Effector memory CD8-positive, alpha-beta T cell (primary cell): ENCODE results near the gene MARCHF4.

ENCODE experiments used
- ATAC-seq: fragments of 150-1000 bp; cut with Tn5 transposase; replicated peaks from 2 replicates; pipeline ENCODE4 v1.10.0; 2021; ENCODE audit warnings: mild to moderate bottlenecking, moderate library complexity
- DNase-seq, 3 experiments: peaks; one replicate each; pipeline ENCODE4 v3.0.0; 2021
- H3K27ac Mint-ChIP-seq, 2 donors: one replicate each; pipeline ENCODE4 v1.8.0; 2022; ENCODE audit warnings: mild to moderate bottlenecking in 2 of 2, mixed read lengths in 2 of 2, moderate library complexity in 2 of 2
- H3K27me3 Mint-ChIP-seq, 2 donors: one replicate each; pipeline ENCODE4 v1.8.0; 2022; ENCODE audit warnings: mixed read lengths in 2 of 2
- H3K36me3 Mint-ChIP-seq: one replicate; pipeline ENCODE4 v1.8.0; 2022; ENCODE audit warnings: mild to moderate bottlenecking, moderate library complexity, mixed read lengths; ENCODE audit not compliant: insufficient read depth
- H3K4me1 Mint-ChIP-seq, 2 donors: one replicate each; pipeline ENCODE4 v1.8.0; 2022; ENCODE audit warnings: low read depth in 2 of 2, mixed read lengths in 2 of 2
- H3K4me3 Mint-ChIP-seq, 2 donors: one replicate each; pipeline ENCODE4 v1.8.0; 2022; ENCODE audit warnings: mild to moderate bottlenecking in 2 of 2, mixed read lengths in 2 of 2, moderate library complexity in 2 of 2
- H3K9me3 Mint-ChIP-seq, 2 donors: one replicate each; pipeline ENCODE4 v1.8.0; 2022; ENCODE audit warnings: mixed read lengths in 2 of 2

Gene MARCHF4

GRCh38 chr2:216351172-216351925 lies 20.9 kb downstream of the MARCHF4 start:
- no peaks in the 10 kb centered on the region for H3K27me3 Mint-ChIP-seq
- peak overlapping the region; percentile 83 to 89 for H3K4me3 Mint-ChIP-seq
- peak overlapping the region; percentile 61 to 89 for H3K27ac Mint-ChIP-seq
- peaks cover 5 to 6% of the 10 kb centered on the region in 2 donors for H3K9me3 Mint-ChIP-seq
- ATAC-seq (no peak), DNase-seq (no peak)
- peaks cover 6% of the 10 kb centered on the region for H3K36me3 Mint-ChIP-seq
- H3K4me1 Mint-ChIP-seq, result peaks cover 68% of the 10 kb centered on the region in 2 donors

GRCh38 chr2:216350214-216350791 lies 22.0 kb downstream of the MARCHF4 start:
- H3K27me3 Mint-ChIP-seq, result no peaks in the 10 kb centered on the region
- H3K27ac Mint-ChIP-seq, result peak overlapping the region; percentile 61 to 89
- DNase-seq (peak; percentile 43 to 52 (median 48)), ATAC-seq (peak; percentile 71)
- peaks cover 70% of the 10 kb centered on the region in 2 donors for H3K4me1 Mint-ChIP-seq
- peak overlapping the region; percentile 53 to 56 for H3K4me3 Mint-ChIP-seq
- H3K36me3 Mint-ChIP-seq, result peaks cover 6% of the 10 kb centered on the region
- peaks cover 5 to 6% of the 10 kb centered on the region in 2 donors for H3K9me3 Mint-ChIP-seq

- Mint-ChIP-seq H3K4me3 (peak overlapping the region; percentile 9 to 36), H3K27me3 (no peaks in the 10 kb centered on the region), H3K36me3 (peaks cover 6% of the 10 kb centered on the region), H3K9me3 (peaks cover 2 to 3% of the 10 kb centered on the region in 2 donors), H3K4me1 (peaks cover 64 to 65% of the 10 kb centered on the region in 2 donors), H3K27ac (peak overlapping the region; percentile 61 to 89)
- DNase-seq (no peak), ATAC-seq (peak; percentile 6)
Measured at GRCh38 chr2:216349366-216349765, 22.9 kb downstream of the MARCHF4 start.

GRCh38 chr2:216348756-216349308 lies 23.5 kb downstream of the MARCHF4 start:
- no peak for ATAC-seq
- H3K27me3 Mint-ChIP-seq, result no peaks in the 10 kb centered on the region
- peaks cover 6% of the 10 kb centered on the region for H3K36me3 Mint-ChIP-seq

GRCh38 chr2:216346781-216347180 lies 25.5 kb downstream of the MARCHF4 start:
- Mint-ChIP-seq H3K36me3 (no peaks in the 10 kb centered on the region), H3K4me3 (no peak overlapping the region), H3K4me1 (peaks cover 39 to 40% of the 10 kb centered on the region in 2 donors), H3K9me3 (peaks cover 0 to 3% of the 10 kb centered on the region in 2 donors), H3K27ac (peak overlapping the region in 1 of 2 donors; percentile 23), H3K27me3 (no peaks in the 10 kb centered on the region)
- ATAC-seq (no peak), DNase-seq (no peak)

More at GRCh38 chr2:216348756-216349308, 23.5 kb downstream of the MARCHF4 start:
- H3K4me1 Mint-ChIP-seq, result peaks cover 59 to 60% of the 10 kb centered on the region in 2 donors
- DNase-seq, result no peak
- H3K9me3 Mint-ChIP-seq, result peaks cover 0 to 3% of the 10 kb centered on the region in 2 donors
- H3K27ac Mint-ChIP-seq, result peak overlapping the region; percentile 61 to 89
- H3K4me3 Mint-ChIP-seq, result peak overlapping the region; percentile 9 to 36

- Mint-ChIP-seq H3K9me3 (peaks cover 0 to 3% of the 10 kb centered on the region in 2 donors), H3K36me3 (no peaks in the 10 kb centered on the region), H3K4me3 (no peak overlapping the region), H3K4me1 (peaks cover 37 to 39% of the 10 kb centered on the region in 2 donors), H3K27me3 (no peaks in the 10 kb centered on the region), H3K27ac (no peak overlapping the region)
- no peak for DNase-seq
- no peak for ATAC-seq
Measured at GRCh38 chr2:216345846-216346245, 26.4 kb downstream of the MARCHF4 start.

GRCh38 chr2:216344950-216345300 lies 27.4 kb downstream of the MARCHF4 start:
- H3K27ac Mint-ChIP-seq, result no peak overlapping the region
- H3K36me3 Mint-ChIP-seq, result peaks cover 4% of the 10 kb centered on the region
- DNase-seq (no peak), ATAC-seq (no peak)
- H3K9me3 Mint-ChIP-seq, result no peaks in the 10 kb centered on the region
- H3K4me3 Mint-ChIP-seq, result no peak overlapping the region
- H3K4me1 Mint-ChIP-seq, result peaks cover 30% of the 10 kb centered on the region in 2 donors
- H3K27me3 Mint-ChIP-seq, result no peaks in the 10 kb centered on the region

- Mint-ChIP-seq H3K9me3 (no peaks in the 10 kb centered on the region), H3K36me3 (peaks cover 4% of the 10 kb centered on the region), H3K27ac (no peak overlapping the region), H3K4me3 (no peak overlapping the region), H3K27me3 (no peaks in the 10 kb centered on the region), H3K4me1 (peaks cover 24% of the 10 kb centered on the region in 2 donors)
- DNase-seq (no peak), ATAC-seq (no peak)
Measured at GRCh38 chr2:216344206-216344949, 27.9 kb downstream of the MARCHF4 start.

GRCh38 chr2:216343221-216343980 lies 28.9 kb downstream of the MARCHF4 start:
- no peak overlapping the region for H3K27ac Mint-ChIP-seq
- no peaks in the 10 kb centered on the region for H3K27me3 Mint-ChIP-seq
- H3K4me1 Mint-ChIP-seq, result peaks cover 15 to 16% of the 10 kb centered on the region in 2 donors
- DNase-seq (no peak), ATAC-seq (no peak)
- peaks cover 4% of the 10 kb centered on the region for H3K36me3 Mint-ChIP-seq
- no peak overlapping the region for H3K4me3 Mint-ChIP-seq
- peaks cover 0 to 2% of the 10 kb centered on the region in 2 donors for H3K9me3 Mint-ChIP-seq

GRCh38 chr2:216341121-216341520 lies 31.2 kb downstream of the MARCHF4 start:
- Mint-ChIP-seq H3K27ac (peak overlapping the region in 1 of 2 donors; percentile 25), H3K4me1 (peaks cover 5% of the 10 kb centered on the region in 2 donors)
- no peak for ATAC-seq

GRCh38 chr2:216340280-216340631 lies 32.0 kb downstream of the MARCHF4 start:
- peaks cover 0 to 2% of the 10 kb centered on the region in 2 donors for H3K9me3 Mint-ChIP-seq
- DNase-seq (no peak), ATAC-seq (no peak)
- H3K4me3 Mint-ChIP-seq, result no peak overlapping the region
- peaks cover 4% of the 10 kb centered on the region for H3K36me3 Mint-ChIP-seq
- peaks cover 5% of the 10 kb centered on the region in 2 donors for H3K4me1 Mint-ChIP-seq
- H3K27ac Mint-ChIP-seq, result no peak overlapping the region
- no peaks in the 10 kb centered on the region for H3K27me3 Mint-ChIP-seq

More at GRCh38 chr2:216341121-216341520, 31.2 kb downstream of the MARCHF4 start:
- H3K36me3 Mint-ChIP-seq, result peaks cover 4% of the 10 kb centered on the region
- H3K27me3 Mint-ChIP-seq, result no peaks in the 10 kb centered on the region
- no peak for DNase-seq
- H3K4me3 Mint-ChIP-seq, result no peak overlapping the region
- H3K9me3 Mint-ChIP-seq, result peaks cover 0 to 2% of the 10 kb centered on the region in 2 donors

- no peak overlapping the region for H3K27ac Mint-ChIP-seq
- peaks cover 0 to 2% of the 10 kb centered on the region in 2 donors for H3K9me3 Mint-ChIP-seq
- H3K36me3 Mint-ChIP-seq, result peaks cover 4% of the 10 kb centered on the region
- no peaks in the 10 kb centered on the region for H3K27me3 Mint-ChIP-seq
- DNase-seq (no peak), ATAC-seq (no peak)
- H3K4me1 Mint-ChIP-seq, result peaks cover 5% of the 10 kb centered on the region in 2 donors
- no peak overlapping the region for H3K4me3 Mint-ChIP-seq
Measured at GRCh38 chr2:216339456-216340279, 32.6 kb downstream of the MARCHF4 start.
